Activated naive CD8-positive, alpha-beta T cell treated with anti-CD3 and anti-CD28 coated beads, Interleukin-2, amount 10 ng/mL, durations not matched to agents 7 days and 5 days (primary cell): ENCODE data around the gene ADD2. TPM values are rescaled to one million over a fixed set of nuclear protein-coding genes. Genes with fewer than 3 reads are reported as not detected.
"Not testable (repeated sequence)": the region's sequence is repeated elsewhere in the genome, so short reads cannot be mapped to it uniquely, and the experiment has no call there.

Source experiments
- ATAC-seq: fragments of 150-1000 bp; cut with Tn5 transposase; one replicate; pipeline ENCODE4 v1.10.0; 2021; ENCODE audit warnings: low read depth, moderate library complexity
- POLR2A ChIA-PET: fragments of 350-600 bp; sonication (Branson Sonifier 250); formaldehyde crosslinking; loops from one replicate; lab custom pipeline; 2021; ENCODE audit warnings: antibody characterized with exemption; lab: Charles Lee
- DNase-seq: peaks from one replicate; pipeline ENCODE4 v3.0.0; 2021
- H3K27ac Mint-ChIP-seq: one replicate; pipeline ENCODE4 v1.8.0; 2022; ENCODE audit warnings: mild to moderate bottlenecking, mixed read lengths
- H3K27me3 Mint-ChIP-seq: one replicate; pipeline ENCODE4 v1.8.0; 2022; ENCODE audit warnings: mild to moderate bottlenecking, moderate library complexity, mixed read lengths
- H3K36me3 Mint-ChIP-seq: one replicate; pipeline ENCODE4 v1.8.0; 2021; ENCODE audit warnings: mild to moderate bottlenecking, mixed read lengths
- H3K4me1 Mint-ChIP-seq: one replicate; pipeline ENCODE4 v1.8.0; 2021; ENCODE audit warnings: mixed read lengths
- H3K4me3 Mint-ChIP-seq: one replicate; pipeline ENCODE4 v1.8.0; 2022; ENCODE audit warnings: mild to moderate bottlenecking, moderate library complexity, mixed read lengths
- H3K9me3 Mint-ChIP-seq: one replicate; pipeline ENCODE4 v1.8.0; 2021; ENCODE audit warnings: mixed read lengths
- total RNA-seq, 2 experiments: library from RNA; stranded (reverse); gene quantifications; one replicate each; pipeline ENCODE4 v1.2.3, GENCODE V29; 2021

Gene ADD2
- total RNA-seq, 2 experiments from 2014 or later, result 20.9 to 25.7 TPM

DNA sequence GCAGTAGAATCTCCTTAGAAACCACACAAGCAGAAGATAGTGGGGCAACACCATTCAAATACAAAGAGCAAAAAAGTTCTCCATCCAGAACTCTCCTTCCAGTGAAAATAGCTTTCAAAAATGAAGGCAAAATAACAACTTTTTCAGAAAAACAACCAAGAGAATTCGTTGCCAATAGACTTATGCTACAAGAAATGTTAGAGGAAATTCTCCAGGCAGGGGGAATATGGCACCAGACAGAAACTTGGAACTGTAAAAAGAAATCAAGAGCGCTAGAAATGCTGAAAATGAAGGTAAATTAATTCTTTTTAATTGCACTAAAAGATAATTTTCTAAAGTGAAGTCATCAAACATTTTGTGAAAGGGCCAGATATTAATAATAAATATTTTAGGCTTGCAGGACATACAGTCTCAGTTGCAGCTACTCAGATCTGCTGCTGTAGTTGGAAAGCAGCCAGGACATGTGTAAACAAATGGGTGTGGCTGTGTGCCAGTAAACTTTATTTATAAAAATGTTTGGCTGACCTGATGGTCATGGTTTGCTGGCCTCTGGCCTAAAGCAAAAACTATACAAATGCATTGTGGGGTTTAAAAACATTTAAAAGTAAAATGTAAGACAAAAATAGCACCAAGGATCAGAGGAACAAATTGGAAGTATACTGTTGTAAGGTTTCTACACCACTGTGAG is 140.6 kb downstream of the ADD2 start:
- no peak for ATAC-seq
- Mint-ChIP-seq H3K27ac (no peak overlapping the region), H3K27me3 (peaks cover 4% of the 10 kb centered on the region), H3K36me3 (no peaks in the 10 kb centered on the region), H3K4me1 (no peaks in the 10 kb centered on the region), H3K9me3 (no peaks in the 10 kb centered on the region), H3K4me3 (no peak overlapping the region)
- no peak for DNase-seq
- POLR2A ChIA-PET, result no interaction called here

GRCh38 chr2:70626254-70626990 is 141.6 kb downstream of the ADD2 start:
- no peaks in the 10 kb centered on the region for H3K9me3 Mint-ChIP-seq
- DNase-seq, result no peak
- no peaks in the 10 kb centered on the region for H3K4me1 Mint-ChIP-seq
- H3K27ac Mint-ChIP-seq, result no peak overlapping the region
- peak overlapping the region; percentile 36 for H3K4me3 Mint-ChIP-seq
- no peaks in the 10 kb centered on the region for H3K36me3 Mint-ChIP-seq
- peaks cover 10% of the 10 kb centered on the region for H3K27me3 Mint-ChIP-seq
- POLR2A ChIA-PET, result no interaction called here
- ATAC-seq, result no peak

- H3K27me3 Mint-ChIP-seq, result peaks cover 18% of the 10 kb centered on the region
- H3K9me3 Mint-ChIP-seq, ATAC-seq, DNase-seq, H3K4me3 Mint-ChIP-seq, H3K36me3 Mint-ChIP-seq, H3K4me1 Mint-ChIP-seq, POLR2A ChIA-PET, H3K27ac Mint-ChIP-seq: not testable (repeated sequence)
Measured at GRCh38 chr2:70621536-70621935, 146.5 kb downstream of the ADD2 start.

- DNase-seq (no peak), ATAC-seq (no peak)
- POLR2A ChIA-PET, result no interaction called here
- peaks cover 5% of the 10 kb centered on the region for H3K4me1 Mint-ChIP-seq
- H3K4me3 Mint-ChIP-seq, result no peak overlapping the region
- no peaks in the 10 kb centered on the region for H3K9me3 Mint-ChIP-seq
- H3K36me3 Mint-ChIP-seq, result no peaks in the 10 kb centered on the region
- peaks cover 18% of the 10 kb centered on the region for H3K27me3 Mint-ChIP-seq
- no peak overlapping the region for H3K27ac Mint-ChIP-seq
Measured at GRCh38 chr2:70620020-70620419, 148.0 kb downstream of the ADD2 start.

- DNase-seq (no peak), ATAC-seq (no peak)
- Mint-ChIP-seq H3K27me3 (peaks cover 18% of the 10 kb centered on the region), H3K9me3 (no peaks in the 10 kb centered on the region), H3K4me1 (peaks cover 5% of the 10 kb centered on the region), H3K4me3 (no peak overlapping the region), H3K27ac (no peak overlapping the region), H3K36me3 (no peaks in the 10 kb centered on the region)
- POLR2A ChIA-PET, result no interaction called here
Measured at GRCh38 chr2:70619167-70619566, 148.8 kb downstream of the ADD2 start.

DNA sequence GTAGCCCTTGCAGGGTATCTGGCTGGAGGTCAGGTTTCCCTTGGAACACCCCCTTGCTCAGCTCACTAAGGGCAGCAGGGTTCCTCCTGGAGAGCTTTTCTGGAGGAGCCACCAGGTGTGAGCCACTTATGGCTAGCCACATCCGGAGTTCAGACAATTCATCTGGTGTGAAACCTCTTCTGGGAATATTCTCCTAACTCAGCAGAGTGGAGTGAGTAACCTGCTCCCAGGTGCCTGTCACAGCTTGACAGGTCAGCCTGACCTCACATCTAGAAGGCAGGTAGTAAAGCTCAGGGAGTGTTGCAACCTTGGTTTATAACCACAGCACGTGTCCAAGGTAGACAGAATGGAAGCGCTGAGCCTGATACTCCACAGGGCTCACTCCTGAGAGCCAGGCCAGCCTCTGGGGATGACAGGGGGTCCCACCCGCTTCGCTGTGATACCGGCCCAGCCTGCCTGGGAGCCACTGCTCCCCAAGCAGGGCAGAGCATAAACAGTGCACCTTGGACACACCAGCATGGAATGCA is 151.8 kb downstream of the ADD2 start:
- POLR2A ChIA-PET, result interaction anchor here (0.6 kb wide), 1 partner anchor 311 kb away, joined by 4 read pairs; no protein-coding TSS in a partner anchor
- Mint-ChIP-seq H3K36me3 (no peaks in the 10 kb centered on the region), H3K27ac (no peak overlapping the region), H3K4me3 (no peak overlapping the region), H3K27me3 (peaks cover 15% of the 10 kb centered on the region), H3K4me1 (peaks cover 5% of the 10 kb centered on the region), H3K9me3 (no peaks in the 10 kb centered on the region)
- DNase-seq (no peak), ATAC-seq (no peak)

DNA sequence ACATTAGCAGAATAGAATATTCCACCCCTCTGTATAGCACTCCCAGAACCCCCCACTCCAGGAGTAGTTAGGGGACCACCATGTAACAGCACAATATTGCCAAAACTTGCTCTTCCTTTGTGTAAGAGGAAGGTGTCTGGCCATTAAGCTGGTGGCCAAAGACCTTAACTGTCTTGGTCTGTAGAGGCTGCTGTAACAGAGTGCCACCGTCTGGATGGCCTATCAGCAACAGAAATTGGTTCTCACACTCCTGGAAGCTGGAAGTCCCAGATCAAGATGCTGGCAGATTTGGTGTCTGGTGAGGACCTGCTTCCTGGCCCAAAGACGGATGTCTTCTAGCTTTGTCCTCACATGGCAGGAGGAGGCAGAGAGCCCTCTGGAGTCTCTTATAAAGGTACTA is 152.8 kb downstream of the ADD2 start:
- Mint-ChIP-seq H3K4me3 (no peak overlapping the region), H3K9me3 (no peaks in the 10 kb centered on the region), H3K27ac (no peak overlapping the region), H3K27me3 (peaks cover 10% of the 10 kb centered on the region), H3K36me3 (no peaks in the 10 kb centered on the region), H3K4me1 (peaks cover 5% of the 10 kb centered on the region)
- ATAC-seq, result no peak
- DNase-seq, result no peak
- POLR2A ChIA-PET, result no interaction called here

GRCh38 chr2:70613521-70613920 is 154.5 kb downstream of the ADD2 start:
- no peak for ATAC-seq
- Mint-ChIP-seq H3K27ac (no peak overlapping the region), H3K27me3 (peaks cover 5% of the 10 kb centered on the region), H3K36me3 (no peaks in the 10 kb centered on the region), H3K4me1 (no peaks in the 10 kb centered on the region), H3K4me3 (no peak overlapping the region), H3K9me3 (no peaks in the 10 kb centered on the region)
- DNase-seq, result no peak
- POLR2A ChIA-PET, result no interaction called here

GRCh38 chr2:70612574-70612973 is 155.4 kb downstream of the ADD2 start:
- no peak for ATAC-seq
- POLR2A ChIA-PET, result no interaction called here
- peaks cover 4% of the 10 kb centered on the region for H3K27me3 Mint-ChIP-seq
- no peak overlapping the region for H3K4me3 Mint-ChIP-seq
- no peaks in the 10 kb centered on the region for H3K4me1 Mint-ChIP-seq
- no peaks in the 10 kb centered on the region for H3K36me3 Mint-ChIP-seq
- H3K9me3 Mint-ChIP-seq, result no peaks in the 10 kb centered on the region
- DNase-seq, result no peak
- no peak overlapping the region for H3K27ac Mint-ChIP-seq

DNA sequence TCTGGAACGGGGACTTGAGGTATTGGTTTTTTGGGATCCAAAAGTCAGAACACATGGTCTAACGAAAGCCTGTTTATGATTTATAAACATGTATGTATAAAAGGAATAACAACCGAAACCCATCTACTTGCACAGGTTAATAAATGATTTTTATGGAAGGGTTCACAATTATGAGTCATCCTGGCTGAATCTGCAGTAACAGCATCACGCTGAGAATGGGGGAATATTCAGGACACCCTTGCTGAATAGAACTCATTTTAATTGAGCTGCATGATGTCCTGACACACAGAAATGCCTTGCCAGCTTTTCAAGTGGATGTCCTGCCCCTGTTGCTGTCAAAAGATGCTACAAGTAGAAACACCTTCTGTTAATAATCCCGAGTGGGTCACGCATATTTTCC is 159.6 kb downstream of the ADD2 start:
- H3K9me3 Mint-ChIP-seq, result no peaks in the 10 kb centered on the region
- H3K27me3 Mint-ChIP-seq, result peaks cover 9% of the 10 kb centered on the region
- no peak overlapping the region for H3K4me3 Mint-ChIP-seq
- no peaks in the 10 kb centered on the region for H3K36me3 Mint-ChIP-seq
- H3K4me1 Mint-ChIP-seq, result no peaks in the 10 kb centered on the region
- H3K27ac Mint-ChIP-seq, result no peak overlapping the region
- DNase-seq, result no peak
- POLR2A ChIA-PET, result no interaction called here
- no peak for ATAC-seq

- POLR2A ChIA-PET, result no interaction called here
- DNase-seq (no peak), ATAC-seq (no peak)
- no peaks in the 10 kb centered on the region for H3K36me3 Mint-ChIP-seq
- H3K27ac Mint-ChIP-seq, result no peak overlapping the region
- no peak overlapping the region for H3K4me3 Mint-ChIP-seq
- H3K9me3 Mint-ChIP-seq, result no peaks in the 10 kb centered on the region
- no peaks in the 10 kb centered on the region for H3K4me1 Mint-ChIP-seq
- H3K27me3 Mint-ChIP-seq, result peaks cover 16% of the 10 kb centered on the region
Measured at GRCh38 chr2:70607121-70607561, 160.9 kb downstream of the ADD2 start.
